Transverse colon (tissue), 4 donors: ENCODE data around the gene CHMP4A. TPM values are rescaled to one million over a fixed set of nuclear protein-coding genes. Genes with fewer than 3 reads are reported as not detected.
"Not testable (repeated sequence)": the region's sequence is repeated elsewhere in the genome, so short reads cannot be mapped to it uniquely, and the experiment has no call there.

Experiments
- DNase-seq: peaks from one replicate; pipeline ENCODE4 v3.0.0-alpha.2; 2019
- H3K27ac ChIP-seq, 4 donors: fragments of 200-600 bp; sonication (generic); 2 replicates each; pipeline ENCODE4 v1.5.1; 2016 to 2018; ENCODE audit warnings: inconsistent platforms in 4 of 4
- H3K27me3 ChIP-seq: fragments of 200-600 bp; sonication (generic); 2 replicates; pipeline ENCODE4 v1.5.1; 2017; ENCODE audit warnings: inconsistent platforms
- H3K36me3 ChIP-seq, 4 donors: fragments of 200-600 bp; sonication (generic); 2 replicates each; pipeline ENCODE4 v1.5.1; 2017 to 2019; ENCODE audit warnings: inconsistent platforms in 4 of 4
- H3K4me1 ChIP-seq, 4 donors: fragments of 200-600 bp; sonication (generic); 2 replicates each; pipeline ENCODE4 v1.5.1; 2017 to 2020; ENCODE audit warnings: inconsistent platforms in 4 of 4
- H3K4me3 ChIP-seq, 4 donors: fragments of 200-600 bp; sonication (generic); 1 replicate in 1 of 4; 2 replicates in 3 of 4; pipeline versions ENCODE4 v1.5.1 to v1.6.1; 2017 to 2019; ENCODE audit warnings: inconsistent platforms in 4 of 4
- H3K9me3 ChIP-seq, 2 donors: fragments of 200-600 bp; sonication (generic); 2 replicates each; pipeline ENCODE4 v1.5.1; 2017 to 2019; ENCODE audit warnings: inconsistent platforms in 2 of 2
- EP300 ChIP-seq: sonication (generic); formaldehyde crosslinking; IDR thresholded peaks from one replicate; pipeline ENCODE4 v1.6.1; 2017; ENCODE audit warnings: antibody characterized with exemption, low read depth
- POLR2A ChIP-seq: fragments of 450-650 bp; IDR thresholded peaks from one replicate; pipeline ENCODE4 v1.6.1; 2016; ENCODE audit warnings: antibody characterized with exemption, mild to moderate bottlenecking, moderate library complexity
- POLR2AphosphoS5 ChIP-seq, 3 donors: sonication (generic); formaldehyde crosslinking; IDR thresholded peaks; one replicate each; pipeline ENCODE4 v1.6.1; 2016; ENCODE audit warnings: antibody characterized with exemption in 3 of 3
- WGBS, 2 donors: methylation state at CpG; one replicate each; pipeline ENCODE4 v1.1.5; 2018; ENCODE audit warnings: low coverage in 1 of 2; 5-methylcytosine and 5-hydroxymethylcytosine counted together
- in situ Hi-C, 4 donors: fragments of 200-750 bp; cut with MboI; loops; one replicate each; pipeline versions ENCODE4 v1.15.0 to v1.15.1; 2017; ENCODE audit warnings: low sequenced_read_pairs in 3 of 4, low pct_ligation_motif_present in 1 of 4, low pct_unique_long_range_greater_than_20kb in 1 of 4
- intact Hi-C: fragments of 100-400 bp; cut with DNase I; formaldehyde crosslinking; loops from one replicate; pipeline ENCODE4 v1.15.1; 2023; ENCODE audit warnings: low total_unique reads
- total RNA-seq, 4 donors: library from RNA; depleted of rRNA; stranded (reverse); fragments of >200 nt; gene quantifications; one replicate each; pipeline ENCODE4 v1.1.0, GENCODE V29; 2016
- TF ChIP-seq, protein P1 (sequence below), 5 experiments: fragments of 200-600 bp in 3 of 5; fragments of 450-650 bp in 2 of 5; sonication (generic) in 3 of 5; IDR thresholded peaks; 1 replicate in 2 of 5; 2 replicates in 3 of 5; pipeline ENCODE4 v1.5.1; 2016 to 2017; ENCODE audit warnings: antibody characterized with exemption in 5 of 5, inconsistent platforms in 3 of 5, mild to moderate bottlenecking in 2 of 5, moderate library complexity in 1 of 5

The CHMP4A gene
- total RNA-seq, 4 donors from 2014 or later: 7.0 to 81.3 (median 59.0) TPM

DNA sequence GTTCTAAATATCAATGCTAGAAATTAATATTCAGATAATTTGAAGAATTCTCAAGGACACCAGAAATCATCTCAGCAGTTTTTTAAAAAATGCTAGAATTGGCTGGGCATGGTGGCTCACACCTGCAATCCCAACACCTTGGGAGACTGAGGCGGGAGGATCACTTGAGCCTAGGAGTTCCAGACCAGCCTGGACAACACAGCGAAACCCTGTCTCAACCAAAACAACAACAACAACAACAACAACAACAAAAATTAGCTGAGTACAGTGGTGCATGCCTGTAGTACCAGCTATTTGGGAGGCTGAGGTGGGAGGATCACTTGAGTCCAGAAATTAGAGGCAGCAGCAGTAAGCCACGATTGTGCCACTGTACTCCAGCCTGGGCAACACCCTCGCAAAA lies 5.8 kb upstream of the CHMP4A start:
- WGBS, 2 donors: 84% methylated on average over 4 of the region's 4 CpGs; no CpG with 5 or more reads in 1 of the 2 donors
- TF ChIP-seq, protein P1, sequence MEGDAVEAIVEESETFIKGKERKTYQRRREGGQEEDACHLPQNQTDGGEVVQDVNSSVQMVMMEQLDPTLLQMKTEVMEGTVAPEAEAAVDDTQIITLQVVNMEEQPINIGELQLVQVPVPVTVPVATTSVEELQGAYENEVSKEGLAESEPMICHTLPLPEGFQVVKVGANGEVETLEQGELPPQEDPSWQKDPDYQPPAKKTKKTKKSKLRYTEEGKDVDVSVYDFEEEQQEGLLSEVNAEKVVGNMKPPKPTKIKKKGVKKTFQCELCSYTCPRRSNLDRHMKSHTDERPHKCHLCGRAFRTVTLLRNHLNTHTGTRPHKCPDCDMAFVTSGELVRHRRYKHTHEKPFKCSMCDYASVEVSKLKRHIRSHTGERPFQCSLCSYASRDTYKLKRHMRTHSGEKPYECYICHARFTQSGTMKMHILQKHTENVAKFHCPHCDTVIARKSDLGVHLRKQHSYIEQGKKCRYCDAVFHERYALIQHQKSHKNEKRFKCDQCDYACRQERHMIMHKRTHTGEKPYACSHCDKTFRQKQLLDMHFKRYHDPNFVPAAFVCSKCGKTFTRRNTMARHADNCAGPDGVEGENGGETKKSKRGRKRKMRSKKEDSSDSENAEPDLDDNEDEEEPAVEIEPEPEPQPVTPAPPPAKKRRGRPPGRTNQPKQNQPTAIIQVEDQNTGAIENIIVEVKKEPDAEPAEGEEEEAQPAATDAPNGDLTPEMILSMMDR (IDR thresholded peaks at IDR 0.05): no peak
- TF ChIP-seq POLR2A (no peak), POLR2AphosphoS5 (IDR thresholded peaks at IDR 0.05) (no peak), EP300 (no peak)
- intact Hi-C loops (no loop called here), in situ Hi-C loops (no loop called here)
- Histone ChIP-seq H3K36me3 (no peaks in the 10 kb centered on the region), H3K27me3 (no peaks in the 10 kb centered on the region), H3K4me3 (no peak overlapping the region), H3K4me1 (peaks cover 4 to 18% (median 8%) of the 10 kb centered on the region in 4 donors), H3K9me3 (no peaks in the 10 kb centered on the region), H3K27ac (no peak overlapping the region)
- no peak for DNase-seq

DNA sequence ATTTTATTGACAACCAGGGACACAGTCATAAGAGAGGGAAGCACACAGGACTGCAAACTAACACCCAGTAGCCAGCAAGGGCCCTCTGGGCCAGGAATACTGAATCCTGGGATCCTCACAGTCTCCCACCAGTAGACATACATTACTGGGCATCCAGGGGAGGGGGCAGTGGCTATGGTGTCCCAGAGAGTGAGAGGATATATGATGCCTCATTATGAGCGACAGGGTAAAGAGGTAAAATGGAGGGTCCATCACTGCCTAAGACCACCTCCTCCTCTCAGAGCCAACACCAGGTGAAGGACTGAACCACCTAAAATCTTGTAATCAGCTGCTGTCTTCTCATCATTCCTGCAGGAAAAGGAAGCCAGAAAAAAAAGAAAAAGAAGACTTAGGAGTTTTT lies 3.6 kb upstream of the CHMP4A start:
- H3K4me3 ChIP-seq, intact Hi-C loops, in situ Hi-C loops, H3K36me3 ChIP-seq, H3K27me3 ChIP-seq, DNase-seq, H3K27ac ChIP-seq, H3K9me3 ChIP-seq: not testable (repeated sequence)
- H3K4me1 ChIP-seq: peaks cover 15 to 31% (median 18%) of the 10 kb centered on the region in 4 donors
- 94% methylated on average over 1 of the region's 1 CpG; no CpG with 5 or more reads in 1 of the 2 donors for WGBS, 2 donors

DNA sequence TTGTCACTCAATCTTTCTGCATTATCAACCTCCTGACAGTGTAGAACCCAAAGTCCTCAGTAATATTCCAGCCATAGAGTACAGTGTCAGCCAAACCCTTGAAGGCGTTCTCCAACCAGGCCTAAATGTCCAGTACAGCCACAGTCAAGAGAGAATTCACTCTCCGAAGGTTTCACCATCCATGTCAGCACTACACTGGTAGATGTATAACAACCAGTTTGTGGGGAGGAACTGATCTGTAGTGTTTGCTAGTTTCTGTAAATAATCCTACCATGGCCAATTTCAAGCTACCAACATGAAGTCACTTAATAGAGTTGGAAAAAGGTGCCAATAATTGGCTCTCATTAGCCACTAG lies 3.0 kb upstream of the CHMP4A start:
- H3K9me3 ChIP-seq: no peaks in the 10 kb centered on the region
- TF ChIP-seq EP300 (no peak), POLR2A (no peak), POLR2AphosphoS5 (IDR thresholded peaks at IDR 0.05) (no peak)
- TF ChIP-seq, protein P1 (IDR thresholded peaks at IDR 0.05): no peak
- peak overlapping the region; percentile 88 to 97 (median 97) for H3K27ac ChIP-seq
- peak overlapping the region in 1 of 4 donors; percentile 74 for H3K4me3 ChIP-seq
- in situ Hi-C loops: no loop called here
- DNase-seq: no peak
- 84 to 86% methylated on average over 2 of the region's 2 CpGs for WGBS, 2 donors
- H3K4me1 ChIP-seq: peaks cover 15 to 33% (median 19%) of the 10 kb centered on the region in 4 donors
- no peaks in the 10 kb centered on the region for H3K27me3 ChIP-seq
- intact Hi-C loops: no loop called here
- H3K36me3 ChIP-seq: no peaks in the 10 kb centered on the region

DNA sequence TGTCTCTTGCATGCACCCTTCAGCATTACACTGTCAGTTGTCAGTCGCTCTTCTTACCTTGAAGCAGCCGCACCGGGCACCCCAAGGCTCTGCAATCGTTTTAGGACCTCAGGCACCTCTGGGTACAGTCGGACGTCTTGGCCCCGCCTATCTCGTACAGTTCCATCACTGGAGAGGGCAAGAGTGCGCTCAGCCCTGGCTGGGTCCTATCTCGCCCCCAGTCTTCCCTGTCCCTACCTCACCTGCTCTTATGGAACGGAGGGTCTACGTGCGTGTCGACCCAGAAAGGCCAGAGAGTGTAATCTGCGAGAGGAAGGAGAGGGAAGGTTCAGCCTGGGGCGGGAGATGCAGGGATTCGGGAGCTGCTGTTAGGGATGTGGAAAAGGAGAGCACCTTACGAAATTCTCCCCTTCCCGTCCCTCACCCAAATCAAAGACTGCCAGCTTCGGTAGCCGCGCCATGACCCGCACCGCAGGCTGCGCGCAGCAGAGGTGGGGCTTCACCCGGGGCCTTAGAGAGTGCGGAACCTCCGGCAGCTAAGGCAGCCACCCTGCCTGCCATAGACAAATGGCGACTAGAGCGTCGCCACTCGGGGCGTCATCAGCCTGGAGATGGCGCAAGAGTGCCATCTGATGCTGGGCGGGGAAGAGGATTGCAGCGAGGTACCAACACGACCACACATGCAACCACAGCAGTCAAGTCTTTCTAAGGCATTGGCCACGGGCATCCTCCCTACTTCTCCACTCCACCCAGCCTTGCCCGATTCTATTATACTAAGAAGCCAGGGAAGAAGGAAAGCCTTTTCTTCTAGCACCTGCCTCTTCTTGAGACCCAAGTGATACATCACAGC lies 2.4 kb upstream of the CHMP4A start, which contains the start of gene MDP1:
Gene MDP1, minus strand, starts transcription at position 572 of the 850 bp plus-strand sequence. Its CDS starts 111 bp downstream, at position 461.
- peak; percentile 87 to 94 (median 91) for TF ChIP-seq POLR2AphosphoS5 (IDR thresholded peaks at IDR 0.05)
- TF ChIP-seq POLR2A: peak; percentile 93
- TF ChIP-seq, protein P1 (IDR thresholded peaks at IDR 0.05): peak; percentile 38 to 57 (median 42)
- no peak for TF ChIP-seq EP300
- Histone ChIP-seq H3K27me3 (no peaks in the 10 kb centered on the region), H3K27ac (peak within 1 kb of the TSS; percentile 88 to 97 (median 97)), H3K9me3 (no peaks in the 10 kb centered on the region), H3K36me3 (peaks cover 0 to 3% (median under 1%) of the 10 kb centered on the region in 4 donors), H3K4me1 (peaks cover 15 to 34% (median 19%) of the 10 kb centered on the region in 4 donors), H3K4me3 (peak within 1 kb of the TSS; percentile 52 to 74 (median 69))
- intact Hi-C loops: no loop called here
- peak; percentile 90 for DNase-seq
- 0% methylated on average over 40 of the region's 40 CpGs; no CpG with 5 or more reads in 1 of the 2 donors for WGBS, 2 donors
- in situ Hi-C loops: no loop called here
